MM.1S (cell line): ENCODE data around the gene ZNF534.

Experiments used
- DNase-seq: peaks from one replicate; pipeline ENCODE4 v3.0.0-alpha.2; 2015
- H2AFZ ChIP-seq: fragments of 300-600 bp; sonication (generic); 2 replicates; pipeline ENCODE4 v1.6.0; 2016; ENCODE audit warnings: antibody characterized with exemption, low read length
- H3F3A ChIP-seq: fragments of 300-600 bp; sonication (generic); 2 replicates; pipeline ENCODE4 v1.6.1; 2016; ENCODE audit warnings: mild to moderate bottlenecking, antibody characterized with exemption, low read length, moderate library complexity, mixed read lengths; ENCODE audit not compliant: insufficient read depth
- H3K27ac ChIP-seq: fragments of 300-600 bp; sonication (generic); 2 replicates; pipeline ENCODE4 v1.5.1; 2016; ENCODE audit warnings: mild to moderate bottlenecking, low read length
- H3K27me3 ChIP-seq: fragments of 300-600 bp; sonication (generic); replicated peaks from 2 replicates; pipeline ENCODE4 v1.6.0; 2016; ENCODE audit warnings: low read length; ENCODE audit not compliant: insufficient read depth
- H3K36me3 ChIP-seq: fragments of 300-600 bp; sonication (generic); replicated peaks from 2 replicates; pipeline ENCODE4 v1.6.1; 2016; ENCODE audit warnings: mild to moderate bottlenecking, low read length, mixed read lengths; ENCODE audit not compliant: insufficient read depth
- H3K4me1 ChIP-seq: fragments of 300-600 bp; sonication (generic); 2 replicates; pipeline ENCODE4 v1.6.1; 2016; ENCODE audit warnings: low read length, mixed read lengths
- H3K4me2 ChIP-seq: fragments of 300-600 bp; sonication (generic); 2 replicates; pipeline ENCODE4 v1.6.0; 2016; ENCODE audit warnings: low read depth, low read length
- H3K4me3 ChIP-seq: fragments of 300-600 bp; sonication (generic); 2 replicates; pipeline ENCODE4 v1.5.1; 2016; ENCODE audit warnings: low read length, mixed read lengths
- H3K79me2 ChIP-seq: fragments of 300-600 bp; sonication (generic); 2 replicates; pipeline ENCODE4 v1.6.1; 2016; ENCODE audit warnings: mixed run types, low read length, mixed read lengths
- H3K9ac ChIP-seq: fragments of 300-600 bp; sonication (generic); 2 replicates; pipeline ENCODE4 v1.6.1; 2016; ENCODE audit warnings: low read length, mixed read lengths
- H3K9me2 ChIP-seq: fragments of 300-600 bp; sonication (generic); replicated peaks from 2 replicates; pipeline ENCODE4 v1.6.1; 2016; ENCODE audit warnings: mild to moderate bottlenecking, low read length, mixed read lengths; ENCODE audit not compliant: insufficient read depth
- H3K9me3 ChIP-seq: fragments of 300-600 bp; sonication (generic); replicated peaks from 2 replicates; pipeline ENCODE4 v1.6.1; 2016; ENCODE audit warnings: mild to moderate bottlenecking, low read length, mixed read lengths; ENCODE audit not compliant: insufficient read depth
- H4K20me1 ChIP-seq: fragments of 300-600 bp; sonication (generic); 2 replicates; pipeline ENCODE4 v1.6.1; 2016; ENCODE audit warnings: mild to moderate bottlenecking, low read length, moderate library complexity, mixed read lengths; ENCODE audit not compliant: insufficient read depth
- CTCF ChIP-seq: fragments of 300-600 bp; sonication (generic); IDR thresholded peaks from 2 replicates; pipeline ENCODE4 v1.5.1; 2016; ENCODE audit warnings: antibody characterized with exemption, low read length, mixed read lengths
- EZH2 ChIP-seq: fragments of 300-600 bp; sonication (generic); optimal IDR thresholded peaks from 2 replicates; pipeline ENCODE3; 2017; ENCODE audit warnings: low read depth, mild to moderate bottlenecking, antibody characterized with exemption, low read length, mixed read lengths
- EZH2phosphoT487 ChIP-seq: fragments of 300-600 bp; sonication (generic); IDR thresholded peaks from 2 replicates; pipeline ENCODE4 v1.6.1; 2018; ENCODE audit warnings: antibody characterized with exemption, low read length

The ZNF534 gene

DNA sequence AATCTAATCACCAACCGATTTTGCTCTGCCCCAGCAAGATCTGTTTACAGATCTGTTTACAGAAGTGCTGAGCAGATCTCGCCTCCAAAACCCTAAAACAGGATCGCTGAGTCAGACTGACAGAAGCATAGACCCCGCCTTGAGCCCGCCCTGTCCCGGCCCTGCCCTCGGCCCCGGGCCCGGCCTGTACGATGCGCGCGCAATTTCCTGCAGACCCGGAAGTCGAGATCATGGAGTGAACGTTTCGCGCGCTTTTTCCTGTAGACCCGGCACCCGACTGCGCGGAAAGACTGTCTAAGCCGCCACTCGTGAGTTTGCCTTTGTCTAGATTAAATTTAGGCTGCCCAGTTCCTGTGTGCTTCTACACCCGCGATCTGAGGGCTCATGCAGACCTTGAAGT lies at the start of gene ZNF534:
ZNF534 (plus strand) TSS at position 212 of the 400 bp plus-strand sequence. CDS start 2,327 bp downstream, outside the sequence.
- Histone ChIP-seq H3K4me2 (no peak within 1 kb of the TSS), H3K9me3 (no peaks in the 10 kb centered on the region), H4K20me1 (no peaks in the 10 kb centered on the region), H3K36me3 (no peaks in the 10 kb centered on the region), H3K4me1 (no peaks in the 10 kb centered on the region), H3K9me2 (no peaks in the 10 kb centered on the region), H3K79me2 (no peaks in the 10 kb centered on the region), H3K27ac (no peak within 1 kb of the TSS), H2AFZ (no peak within 1 kb of the TSS), H3K27me3 (no peaks in the 10 kb centered on the region), H3F3A (no peaks in the 10 kb centered on the region), H3K9ac (no peak within 1 kb of the TSS), H3K4me3 (no peak within 1 kb of the TSS)
- DNase-seq: no peak
- no peak for TF ChIP-seq EZH2
- no peak for TF ChIP-seq CTCF
- no peak for TF ChIP-seq EZH2phosphoT487

GRCh38 chr19:52391135-52391534 lies 37.8 kb upstream of the ZNF534 start:
- H3K4me1 ChIP-seq: no peaks in the 10 kb centered on the region
- H3K79me2 ChIP-seq: no peaks in the 10 kb centered on the region
- H3K27ac ChIP-seq: no peak overlapping the region
- H3K9ac ChIP-seq: no peak overlapping the region
- no peaks in the 10 kb centered on the region for H3K9me2 ChIP-seq
- no peaks in the 10 kb centered on the region for H3K27me3 ChIP-seq
- TF ChIP-seq EZH2: no peak
- no peak for TF ChIP-seq EZH2phosphoT487
- no peak for TF ChIP-seq CTCF
- no peaks in the 10 kb centered on the region for H3K9me3 ChIP-seq
- no peak for DNase-seq
- H4K20me1 ChIP-seq: no peaks in the 10 kb centered on the region
- no peaks in the 10 kb centered on the region for H3K36me3 ChIP-seq
- H2AFZ ChIP-seq: no peak overlapping the region
- no peaks in the 10 kb centered on the region for H3F3A ChIP-seq
- H3K4me2 ChIP-seq: no peak overlapping the region
- H3K4me3 ChIP-seq: no peak overlapping the region

DNA sequence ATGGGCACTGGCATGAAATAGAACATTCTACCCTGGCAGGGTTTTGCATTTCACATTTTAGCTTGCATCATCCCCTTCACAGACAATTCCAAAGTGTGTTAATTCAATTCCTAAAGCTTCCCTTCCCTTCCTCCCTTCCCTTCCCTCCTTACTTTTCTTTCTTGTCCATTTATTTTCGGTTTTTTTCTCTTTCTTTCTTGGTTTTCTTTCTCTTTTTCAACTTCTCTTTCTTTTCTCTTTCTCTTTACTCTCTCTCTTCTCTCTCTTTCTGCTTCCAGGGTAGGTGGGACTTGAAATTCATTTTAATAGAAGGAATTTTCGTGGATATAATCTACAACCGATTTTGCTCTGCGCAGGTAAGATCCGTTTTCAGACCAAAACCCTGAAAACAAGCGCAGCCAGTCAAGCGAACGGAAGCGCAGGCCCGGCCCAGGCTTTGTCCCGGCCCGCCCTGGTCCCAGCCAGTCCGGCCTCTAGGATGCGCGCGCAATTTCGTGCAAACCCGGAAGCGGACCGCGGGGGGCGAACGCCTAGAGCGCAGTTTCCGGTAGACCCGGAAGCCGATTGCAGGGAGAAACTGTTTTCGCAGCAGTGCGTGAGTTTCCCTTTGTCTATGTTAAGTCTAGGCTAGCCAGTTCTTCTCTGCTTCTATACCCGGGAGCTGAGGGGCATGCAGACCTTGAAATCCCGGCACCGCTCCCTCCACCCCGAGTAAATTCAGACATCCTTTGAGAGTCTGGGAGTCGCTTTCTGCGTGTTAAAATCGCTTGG lies 31.5 kb upstream of the ZNF534 start, which contains the start of gene ZNF528:
ZNF528 (plus strand) TSS at position 540 of the 771 bp plus-strand sequence. CDS start 4,165 bp downstream, outside the sequence.
- no peak within 1 kb of the TSS for H3K4me2 ChIP-seq
- no peak within 1 kb of the TSS for H3K27ac ChIP-seq
- H3K9ac ChIP-seq: no peak within 1 kb of the TSS
- H4K20me1 ChIP-seq: no peaks in the 10 kb centered on the region
- no peaks in the 10 kb centered on the region for H3K9me3 ChIP-seq
- no peaks in the 10 kb centered on the region for H3F3A ChIP-seq
- TF ChIP-seq EZH2phosphoT487 (no peak), EZH2 (no peak), CTCF (no peak)
- no peaks in the 10 kb centered on the region for H3K27me3 ChIP-seq
- peak within 1 kb of the TSS; percentile 25; the same call in 1 of the 2 replicates for H3K4me3 ChIP-seq
- no peaks in the 10 kb centered on the region for H3K4me1 ChIP-seq
- no peaks in the 10 kb centered on the region for H3K79me2 ChIP-seq
- peak within 1 kb of the TSS; percentile 61; the same call in 1 of the 2 replicates for H2AFZ ChIP-seq
- no peaks in the 10 kb centered on the region for H3K9me2 ChIP-seq
- no peaks in the 10 kb centered on the region for H3K36me3 ChIP-seq
- DNase-seq: no peak
